Lower leg skin (tissue), 3 donors: ENCODE data around the gene RAC3.

Experiments
- POLR2A ChIP-seq, 2 donors: fragments of 450-650 bp; IDR thresholded peaks; one replicate each; pipeline ENCODE4 v1.6.1; 2016 to 2017; ENCODE audit warnings: antibody characterized with exemption in 2 of 2, mild to moderate bottlenecking in 1 of 2, moderate library complexity in 1 of 2
- TF ChIP-seq, protein P1 (sequence below), 3 donors: fragments of 450-650 bp; IDR thresholded peaks; one replicate each; pipeline ENCODE4 v1.5.1; 2016; ENCODE audit warnings: antibody characterized with exemption in 3 of 3, mild to moderate bottlenecking in 3 of 3, moderate library complexity in 2 of 3

DNA sequence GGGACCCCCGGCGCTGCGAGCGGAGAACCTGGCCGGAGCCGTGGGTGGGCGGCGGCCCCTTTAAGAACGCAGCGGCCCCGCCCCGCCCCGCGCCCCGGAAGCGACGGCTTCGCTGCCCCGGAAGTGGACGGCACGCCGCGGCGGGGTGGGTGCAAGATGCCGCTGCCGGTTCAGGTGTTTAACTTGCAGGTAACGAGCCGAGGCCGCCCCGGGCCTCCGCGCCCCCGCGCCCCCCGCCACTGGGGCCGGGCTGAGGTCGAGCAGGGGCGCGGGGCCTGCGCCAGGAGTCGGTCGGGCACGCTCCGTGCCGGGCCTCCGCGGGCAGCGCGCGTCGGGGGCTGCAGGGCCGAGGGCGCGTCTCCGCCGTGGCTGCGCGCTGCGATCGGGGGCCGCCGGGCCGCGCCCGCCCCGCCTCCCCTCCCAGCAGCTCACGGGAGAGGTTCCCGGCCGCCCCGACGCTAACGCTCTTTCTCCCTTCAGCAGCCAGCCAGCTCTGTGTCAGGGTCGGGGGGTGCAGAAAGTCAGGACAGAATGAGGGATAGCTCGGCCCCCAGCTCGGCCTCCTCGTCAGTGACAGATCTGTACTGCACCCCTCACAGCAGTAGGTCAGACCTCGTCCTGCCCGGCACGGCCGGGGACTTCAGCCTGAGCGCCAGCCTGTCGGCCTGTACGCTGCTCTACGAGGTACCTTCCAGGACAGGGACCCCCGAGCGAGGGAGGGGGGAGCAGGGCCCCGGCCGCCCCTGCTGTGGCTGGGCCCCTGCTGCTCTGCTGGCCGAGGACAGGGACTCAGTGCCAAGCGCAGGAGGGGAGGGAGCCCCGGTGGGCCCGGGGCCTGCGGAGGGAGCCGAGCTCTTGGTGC lies 20.5 kb downstream of the RAC3 start, which contains the start of the genes GPS1 and RFNG:
- TF ChIP-seq, protein P1, sequence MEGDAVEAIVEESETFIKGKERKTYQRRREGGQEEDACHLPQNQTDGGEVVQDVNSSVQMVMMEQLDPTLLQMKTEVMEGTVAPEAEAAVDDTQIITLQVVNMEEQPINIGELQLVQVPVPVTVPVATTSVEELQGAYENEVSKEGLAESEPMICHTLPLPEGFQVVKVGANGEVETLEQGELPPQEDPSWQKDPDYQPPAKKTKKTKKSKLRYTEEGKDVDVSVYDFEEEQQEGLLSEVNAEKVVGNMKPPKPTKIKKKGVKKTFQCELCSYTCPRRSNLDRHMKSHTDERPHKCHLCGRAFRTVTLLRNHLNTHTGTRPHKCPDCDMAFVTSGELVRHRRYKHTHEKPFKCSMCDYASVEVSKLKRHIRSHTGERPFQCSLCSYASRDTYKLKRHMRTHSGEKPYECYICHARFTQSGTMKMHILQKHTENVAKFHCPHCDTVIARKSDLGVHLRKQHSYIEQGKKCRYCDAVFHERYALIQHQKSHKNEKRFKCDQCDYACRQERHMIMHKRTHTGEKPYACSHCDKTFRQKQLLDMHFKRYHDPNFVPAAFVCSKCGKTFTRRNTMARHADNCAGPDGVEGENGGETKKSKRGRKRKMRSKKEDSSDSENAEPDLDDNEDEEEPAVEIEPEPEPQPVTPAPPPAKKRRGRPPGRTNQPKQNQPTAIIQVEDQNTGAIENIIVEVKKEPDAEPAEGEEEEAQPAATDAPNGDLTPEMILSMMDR (IDR thresholded peaks at IDR 0.05), result no peak
- TF ChIP-seq POLR2A (IDR thresholded peaks at IDR 0.05), result no peak
